Choroid plexus epithelial cell (primary cell): ENCODE data around the gene NLGN1.

Experiments
- DNase-seq: peaks from one replicate; pipeline ENCODE4 v3.0.0-alpha.2; 2010; ENCODE audit warnings: low read depth
- H3K4me3 ChIP-seq: 2 replicates; pipeline ENCODE4 v1.5.1; 2011; ENCODE audit warnings: low read depth, mild to moderate bottlenecking, control low read depth, low read length, moderate library complexity
- TF ChIP-seq, protein P1 (sequence below): conservative IDR thresholded peaks from 2 replicates; pipeline ENCODE4 v1.5.1; 2011; ENCODE audit warnings: low read depth, mild to moderate bottlenecking, control low read depth, inconsistent platforms, low read length, moderate library complexity

Gene NLGN1

DNA sequence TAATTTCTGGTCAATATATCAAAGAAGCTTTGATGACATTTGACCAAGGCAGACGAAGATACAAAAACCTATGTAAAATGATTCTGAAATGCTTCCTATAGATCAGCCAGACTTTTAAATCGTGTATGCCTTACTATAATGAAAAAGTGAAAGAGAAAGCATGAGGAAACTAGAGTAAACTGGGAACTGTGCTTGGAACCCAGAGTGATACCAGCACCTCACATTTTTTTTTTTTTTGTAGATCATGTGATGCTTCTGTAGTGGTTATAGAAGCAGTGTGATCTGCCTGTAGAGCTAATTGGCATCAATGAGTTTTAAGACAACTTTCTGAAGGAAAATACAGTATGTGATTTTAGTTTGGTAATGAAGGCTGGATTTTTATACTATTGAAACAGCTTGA, 150.7 kb downstream of the NLGN1 start:
- no peak for DNase-seq
- H3K4me3 ChIP-seq = no peak overlapping the region
- TF ChIP-seq, protein P1, sequence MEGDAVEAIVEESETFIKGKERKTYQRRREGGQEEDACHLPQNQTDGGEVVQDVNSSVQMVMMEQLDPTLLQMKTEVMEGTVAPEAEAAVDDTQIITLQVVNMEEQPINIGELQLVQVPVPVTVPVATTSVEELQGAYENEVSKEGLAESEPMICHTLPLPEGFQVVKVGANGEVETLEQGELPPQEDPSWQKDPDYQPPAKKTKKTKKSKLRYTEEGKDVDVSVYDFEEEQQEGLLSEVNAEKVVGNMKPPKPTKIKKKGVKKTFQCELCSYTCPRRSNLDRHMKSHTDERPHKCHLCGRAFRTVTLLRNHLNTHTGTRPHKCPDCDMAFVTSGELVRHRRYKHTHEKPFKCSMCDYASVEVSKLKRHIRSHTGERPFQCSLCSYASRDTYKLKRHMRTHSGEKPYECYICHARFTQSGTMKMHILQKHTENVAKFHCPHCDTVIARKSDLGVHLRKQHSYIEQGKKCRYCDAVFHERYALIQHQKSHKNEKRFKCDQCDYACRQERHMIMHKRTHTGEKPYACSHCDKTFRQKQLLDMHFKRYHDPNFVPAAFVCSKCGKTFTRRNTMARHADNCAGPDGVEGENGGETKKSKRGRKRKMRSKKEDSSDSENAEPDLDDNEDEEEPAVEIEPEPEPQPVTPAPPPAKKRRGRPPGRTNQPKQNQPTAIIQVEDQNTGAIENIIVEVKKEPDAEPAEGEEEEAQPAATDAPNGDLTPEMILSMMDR = no peak

GRCh38 chr3:173552526-173552925, 155.0 kb downstream of the NLGN1 start:
- no peak for DNase-seq
- no peak overlapping the region for H3K4me3 ChIP-seq
- TF ChIP-seq, protein P1 = no peak

GRCh38 chr3:173553635-173554280, 156.2 kb downstream of the NLGN1 start:
- no peak overlapping the region for H3K4me3 ChIP-seq
- TF ChIP-seq, protein P1 = peak; percentile 74
- DNase-seq = peak; percentile 58

GRCh38 chr3:173556546-173556945, 159.0 kb downstream of the NLGN1 start:
- no peak overlapping the region for H3K4me3 ChIP-seq
- TF ChIP-seq, protein P1 = no peak
- no peak for DNase-seq

- DNase-seq = no peak
- TF ChIP-seq, protein P1 = no peak
- no peak overlapping the region for H3K4me3 ChIP-seq
These were observed 170.5 kb downstream of the NLGN1 start for GRCh38 chr3:173567997-173568396.

- H3K4me3 ChIP-seq = no peak overlapping the region
- DNase-seq = no peak
- TF ChIP-seq, protein P1 = no peak
These were observed 171.1 kb downstream of the NLGN1 start for GRCh38 chr3:173568623-173569022.

GRCh38 chr3:173583496-173583895, 186.0 kb downstream of the NLGN1 start:
- TF ChIP-seq, protein P1 = no peak
- H3K4me3 ChIP-seq = no peak overlapping the region
- no peak for DNase-seq
